B cell (primary cell): ENCODE measurements around the gene SUSD4.

Experiments
- EZH2 ChIP-seq: IDR thresholded peaks from 2 replicates; pipeline ENCODE4 v1.6.1; 2012; ENCODE audit warnings: borderline replicate concordance, low read depth, mild to moderate bottlenecking, moderate library complexity, low read length; ENCODE audit not compliant: insufficient read depth, poor library complexity, severe bottlenecking
- TF ChIP-seq, protein P1 (sequence below): fragments of 200-600 bp; IDR thresholded peaks from one replicate; pipeline ENCODE4 v1.8.0; 2022; ENCODE audit warnings: antibody characterized with exemption, mild to moderate bottlenecking

DNA sequence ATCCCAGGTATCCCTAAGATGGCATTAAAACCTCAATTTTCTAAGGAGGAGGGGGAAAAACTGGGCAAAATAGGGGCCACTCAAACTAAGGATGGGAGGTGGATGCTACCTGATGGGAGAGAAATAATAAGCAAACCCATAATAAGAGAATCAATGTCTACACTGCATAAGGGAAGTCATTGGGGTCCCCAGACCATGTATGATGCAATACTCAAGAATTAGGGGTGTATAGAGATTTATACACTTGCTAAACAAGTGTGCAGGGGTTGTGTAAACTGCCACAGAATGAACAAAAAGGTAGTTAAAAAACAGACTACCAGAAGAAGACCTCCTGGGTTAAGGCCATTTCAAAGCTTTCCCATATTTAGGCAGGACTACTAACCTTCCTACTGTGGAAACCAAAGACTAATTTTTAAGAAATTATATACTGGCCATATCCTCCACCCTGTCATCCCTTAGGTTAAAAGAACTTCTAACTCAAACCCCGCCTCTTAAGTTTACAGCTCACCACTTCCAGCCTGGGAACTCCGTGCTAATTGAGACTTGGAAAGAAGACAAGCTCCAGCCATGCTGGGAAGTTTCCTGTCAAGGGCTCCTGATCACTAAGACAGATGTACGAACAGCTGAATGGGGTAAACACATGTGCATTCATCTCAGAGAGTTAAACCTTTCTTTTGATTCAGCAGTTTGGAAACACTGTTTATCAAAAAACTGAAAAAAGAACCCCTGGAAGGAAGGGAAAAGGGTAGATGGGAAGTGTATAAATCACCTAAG lies 156.5 kb downstream of the SUSD4 start:
- TF ChIP-seq, protein P1, sequence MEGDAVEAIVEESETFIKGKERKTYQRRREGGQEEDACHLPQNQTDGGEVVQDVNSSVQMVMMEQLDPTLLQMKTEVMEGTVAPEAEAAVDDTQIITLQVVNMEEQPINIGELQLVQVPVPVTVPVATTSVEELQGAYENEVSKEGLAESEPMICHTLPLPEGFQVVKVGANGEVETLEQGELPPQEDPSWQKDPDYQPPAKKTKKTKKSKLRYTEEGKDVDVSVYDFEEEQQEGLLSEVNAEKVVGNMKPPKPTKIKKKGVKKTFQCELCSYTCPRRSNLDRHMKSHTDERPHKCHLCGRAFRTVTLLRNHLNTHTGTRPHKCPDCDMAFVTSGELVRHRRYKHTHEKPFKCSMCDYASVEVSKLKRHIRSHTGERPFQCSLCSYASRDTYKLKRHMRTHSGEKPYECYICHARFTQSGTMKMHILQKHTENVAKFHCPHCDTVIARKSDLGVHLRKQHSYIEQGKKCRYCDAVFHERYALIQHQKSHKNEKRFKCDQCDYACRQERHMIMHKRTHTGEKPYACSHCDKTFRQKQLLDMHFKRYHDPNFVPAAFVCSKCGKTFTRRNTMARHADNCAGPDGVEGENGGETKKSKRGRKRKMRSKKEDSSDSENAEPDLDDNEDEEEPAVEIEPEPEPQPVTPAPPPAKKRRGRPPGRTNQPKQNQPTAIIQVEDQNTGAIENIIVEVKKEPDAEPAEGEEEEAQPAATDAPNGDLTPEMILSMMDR: no peak
- no peak for TF ChIP-seq EZH2
